ENCODE measurements around the gene ANKRD33.

Gene ANKRD33
- 0 to 0.13 (median 0) reads per million in 9 experiments for total RNA-seq

DNA sequence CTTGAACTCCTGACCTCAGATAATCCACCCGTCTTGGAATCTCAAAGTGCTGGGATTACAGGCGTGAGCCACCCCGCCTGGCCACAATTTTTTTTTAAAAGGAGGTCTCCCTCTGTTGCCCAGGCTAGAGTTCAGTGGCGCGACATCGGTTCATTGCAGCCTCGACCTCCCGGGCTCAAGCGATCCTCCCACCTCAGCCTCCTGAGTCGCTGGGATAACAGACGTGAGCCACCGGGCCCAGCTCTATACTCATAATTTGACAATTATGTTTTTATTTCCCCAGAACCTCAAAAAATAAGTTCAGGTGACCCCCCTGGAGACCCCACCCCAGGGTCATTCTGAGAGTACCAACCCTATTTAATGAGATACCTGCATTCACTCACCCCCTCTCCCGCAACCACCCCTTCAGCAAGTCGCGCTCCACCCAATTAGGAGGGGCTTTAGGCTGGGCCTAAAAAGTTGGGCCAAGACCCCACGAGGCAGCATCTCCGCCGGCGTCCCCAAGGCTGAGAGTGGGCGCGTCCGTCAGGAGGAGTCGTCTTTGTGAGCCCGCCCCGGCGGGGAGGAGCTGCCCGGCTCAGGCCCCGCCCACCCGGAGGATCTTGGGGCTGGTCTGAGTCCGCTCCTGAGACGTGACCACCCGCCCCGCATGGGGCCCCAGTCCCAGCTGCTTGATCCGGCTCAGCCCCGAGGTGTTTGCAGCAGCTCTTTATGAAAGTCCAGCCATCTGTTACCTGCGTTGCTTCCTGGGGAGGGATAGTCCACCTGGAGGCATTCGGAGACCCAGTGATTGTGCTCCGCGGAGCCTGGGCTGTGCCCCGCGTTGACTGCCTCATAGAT, at the start of gene ANKRD33:
TSS of gene ANKRD33 (plus strand) at position 628 of the 840 bp plus-strand sequence. CDS start at position 712, 84 bp downstream.
- DNase-seq (no peak), ATAC-seq (replicated peaks) (no peak)
- H3K27ac Mint-ChIP-seq: no peak within 1 kb of the TSS
- H3K36me3 Mint-ChIP-seq (ENCODE audit: insufficient read depth): no peaks in the 10 kb centered on the region
- no peak within 1 kb of the TSS for H3K4me3 Mint-ChIP-seq
- H3K9me3 Mint-ChIP-seq: no peaks in the 10 kb centered on the region
- peaks cover 7 to 8% of the 10 kb centered on the region in 2 donors for H3K4me1 Mint-ChIP-seq (ENCODE audit: low read depth in 2 of 2)
- H3K27me3 Mint-ChIP-seq: peaks cover 2 to 39% of the 10 kb centered on the region in 2 donors

DNA sequence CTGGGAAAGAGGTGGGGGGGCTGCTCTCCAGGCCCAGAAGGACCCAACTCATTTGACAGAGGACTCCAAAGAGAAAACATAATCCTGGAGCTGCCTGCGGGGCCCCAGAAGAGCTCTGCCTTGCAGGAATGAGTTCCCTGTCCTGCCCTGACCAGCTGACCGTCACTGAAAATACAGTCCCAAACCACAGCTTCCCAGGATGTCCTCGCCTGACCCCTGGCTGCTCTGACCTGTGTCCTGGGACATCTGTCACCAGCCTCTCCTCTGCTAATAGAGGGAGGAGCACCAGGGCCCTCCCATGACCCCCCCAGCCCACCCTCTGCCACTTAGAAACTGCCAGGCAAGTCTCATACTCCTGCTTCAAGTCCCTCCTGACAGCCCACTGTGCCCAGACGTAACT, 49.1 kb upstream of the ANKRD33 start:
- no peak overlapping the region for H3K27ac Mint-ChIP-seq
- no peaks in the 10 kb centered on the region for H3K4me1 Mint-ChIP-seq (ENCODE audit: low read depth in 2 of 2)
- H3K4me3 Mint-ChIP-seq: no peak overlapping the region
- DNase-seq: no peak
- no peaks in the 10 kb centered on the region for H3K9me3 Mint-ChIP-seq
- no peak for ATAC-seq (replicated peaks)
- peaks cover 3% of the 10 kb centered on the region for H3K36me3 Mint-ChIP-seq (ENCODE audit: insufficient read depth)
- peaks cover 64 to 90% of the 10 kb centered on the region in 2 donors for H3K27me3 Mint-ChIP-seq

DNA sequence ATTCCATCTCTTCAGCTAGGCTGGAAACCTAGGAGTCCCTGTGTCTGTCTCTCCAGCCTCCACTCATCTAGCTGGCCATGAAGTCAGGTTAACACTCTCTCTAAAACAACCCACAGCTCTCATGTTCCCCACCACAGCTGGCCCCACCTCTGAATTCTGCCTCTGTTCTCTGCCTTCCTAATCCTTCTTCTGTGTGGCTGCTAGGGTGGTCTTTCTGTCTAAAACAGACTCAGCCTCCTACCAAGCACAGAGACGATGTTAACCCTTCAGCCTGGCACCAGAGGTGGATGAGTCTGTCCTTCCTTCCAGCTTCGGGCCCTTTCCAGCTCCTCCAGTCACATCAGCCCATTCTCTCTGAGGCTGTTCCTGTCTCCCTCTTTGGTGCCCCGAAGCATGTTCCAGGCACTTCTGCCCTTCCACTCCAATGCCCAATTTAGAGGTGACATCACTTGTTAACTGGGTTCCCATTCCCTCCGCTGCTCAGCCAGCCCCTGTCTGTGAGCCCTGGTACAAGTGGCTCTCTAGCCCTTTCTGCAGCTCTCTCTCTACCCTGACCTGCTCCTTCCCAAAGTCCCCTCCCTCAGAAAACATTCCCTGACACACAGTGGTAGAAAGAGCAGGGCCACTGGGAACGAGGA, 48.5 kb upstream of the ANKRD33 start:
- Mint-ChIP-seq H3K36me3 (ENCODE audit: insufficient read depth) (peaks cover 3% of the 10 kb centered on the region), H3K9me3 (no peaks in the 10 kb centered on the region), H3K4me1 (ENCODE audit: low read depth in 2 of 2) (no peaks in the 10 kb centered on the region), H3K27me3 (peaks cover 64 to 90% of the 10 kb centered on the region in 2 donors), H3K4me3 (no peak overlapping the region), H3K27ac (peak overlapping the region in 1 of 2 donors; percentile 1)
- no peak for DNase-seq
- ATAC-seq (replicated peaks): no peak

DNA sequence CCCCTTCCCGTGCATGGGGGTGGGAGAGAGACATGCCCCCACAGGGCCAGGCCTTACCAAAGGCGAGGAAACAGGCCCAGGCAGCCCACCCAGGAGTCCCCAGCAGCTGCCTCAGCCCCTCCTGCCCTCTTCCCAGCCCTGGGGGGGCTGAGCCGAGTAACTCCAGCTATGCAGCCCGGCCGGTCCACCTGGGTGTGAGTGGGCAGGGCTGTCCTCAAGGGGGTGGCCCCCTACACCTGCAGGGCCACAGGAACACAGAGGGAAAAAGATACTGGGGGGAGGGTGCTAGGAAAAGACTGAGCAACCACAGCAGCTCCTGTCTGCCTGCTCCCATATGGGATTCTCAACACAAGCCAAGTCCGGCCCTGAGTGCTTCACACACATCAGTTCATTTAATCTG, 46.9 kb upstream of the ANKRD33 start:
- Mint-ChIP-seq H3K4me1 (ENCODE audit: low read depth in 2 of 2) (peaks cover 0 to under 1% of the 10 kb centered on the region in 2 donors), H3K4me3 (no peak overlapping the region), H3K27ac (no peak overlapping the region), H3K9me3 (no peaks in the 10 kb centered on the region), H3K36me3 (ENCODE audit: insufficient read depth) (peaks cover 3% of the 10 kb centered on the region), H3K27me3 (peaks cover 71 to 97% of the 10 kb centered on the region in 2 donors)
- no peak for ATAC-seq (replicated peaks)
- no peak for DNase-seq

DNA sequence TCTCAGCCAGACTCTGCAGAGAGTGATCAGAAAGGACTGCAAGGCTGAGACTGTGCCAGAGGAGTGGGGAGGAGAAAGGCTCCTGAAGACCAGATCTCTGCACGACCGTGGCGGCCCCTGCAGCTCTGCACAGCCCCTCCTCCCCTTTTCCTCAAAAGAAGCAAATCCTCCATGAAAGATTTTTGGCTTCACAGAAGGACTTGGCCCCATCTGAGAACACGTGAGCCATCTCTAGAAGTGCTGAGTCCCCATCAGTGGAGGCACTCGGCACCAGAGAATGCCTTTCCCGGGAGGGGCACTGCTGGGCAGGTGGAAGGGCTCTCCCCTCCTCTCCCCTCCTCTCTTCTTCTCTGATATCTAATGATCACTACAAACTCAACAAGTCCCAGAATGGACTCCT, 46.2 kb upstream of the ANKRD33 start:
- H3K4me1 Mint-ChIP-seq (ENCODE audit: low read depth in 2 of 2): peaks cover 0 to 4% of the 10 kb centered on the region in 2 donors
- peaks cover 3% of the 10 kb centered on the region for H3K36me3 Mint-ChIP-seq (ENCODE audit: insufficient read depth)
- H3K9me3 Mint-ChIP-seq: no peaks in the 10 kb centered on the region
- no peak overlapping the region for H3K4me3 Mint-ChIP-seq
- DNase-seq (no peak), ATAC-seq (replicated peaks) (no peak)
- no peak overlapping the region for H3K27ac Mint-ChIP-seq
- H3K27me3 Mint-ChIP-seq: peaks cover 78 to 99% of the 10 kb centered on the region in 2 donors

- no peaks in the 10 kb centered on the region for H3K9me3 Mint-ChIP-seq
- no peak for DNase-seq
- peaks cover 2% of the 10 kb centered on the region for H3K36me3 Mint-ChIP-seq (ENCODE audit: insufficient read depth)
- H3K4me1 Mint-ChIP-seq (ENCODE audit: low read depth in 2 of 2): peaks cover 0 to 7% of the 10 kb centered on the region in 2 donors
- no peak for ATAC-seq (replicated peaks)
- H3K27me3 Mint-ChIP-seq: peaks cover 60 to 74% of the 10 kb centered on the region in 2 donors
- H3K4me3 Mint-ChIP-seq: no peak overlapping the region
- no peak overlapping the region for H3K27ac Mint-ChIP-seq
These were observed 43.0 kb upstream of the ANKRD33 start for GRCh38 chr12:51844854-51845253.

- H3K4me3 Mint-ChIP-seq: peak overlapping the region; percentile 49 to 78
- peaks cover 0 to 7% of the 10 kb centered on the region in 2 donors for H3K4me1 Mint-ChIP-seq (ENCODE audit: low read depth in 2 of 2)
- H3K27ac Mint-ChIP-seq: no peak overlapping the region
- DNase-seq: no peak
- H3K36me3 Mint-ChIP-seq (ENCODE audit: insufficient read depth): no peaks in the 10 kb centered on the region
- no peaks in the 10 kb centered on the region for H3K9me3 Mint-ChIP-seq
- H3K27me3 Mint-ChIP-seq: peaks cover 54 to 74% of the 10 kb centered on the region in 2 donors
- ATAC-seq (replicated peaks): no peak
These were observed 42.4 kb upstream of the ANKRD33 start for GRCh38 chr12:51845482-51845881.

DNA sequence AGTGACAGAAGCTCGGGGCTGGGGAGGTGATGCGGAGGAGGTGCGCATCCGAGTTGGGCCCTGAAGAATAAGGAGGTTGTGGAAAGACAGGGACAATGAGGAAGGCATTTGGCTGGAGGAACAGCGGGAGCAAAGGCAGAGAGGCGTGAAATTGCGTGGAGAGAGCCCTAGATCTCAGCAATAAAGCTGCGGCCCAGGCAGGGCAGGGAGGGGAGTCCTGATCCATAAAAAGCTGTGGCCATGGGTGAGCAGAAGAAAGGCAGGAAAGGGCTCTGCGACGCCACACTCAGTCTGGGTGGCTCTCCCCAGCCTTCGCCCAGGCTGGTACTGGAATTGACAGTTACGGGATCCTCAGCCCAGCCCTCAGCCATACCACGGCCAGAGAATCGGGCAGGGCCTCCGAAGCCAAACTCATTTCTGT, 41.6 kb upstream of the ANKRD33 start:
- no peak for DNase-seq
- Mint-ChIP-seq H3K4me1 (ENCODE audit: low read depth in 2 of 2) (peaks cover 2 to 9% of the 10 kb centered on the region in 2 donors), H3K36me3 (ENCODE audit: insufficient read depth) (no peaks in the 10 kb centered on the region), H3K27ac (no peak overlapping the region), H3K27me3 (peaks cover 52 to 75% of the 10 kb centered on the region in 2 donors), H3K4me3 (peak overlapping the region; percentile 63 to 78), H3K9me3 (no peaks in the 10 kb centered on the region)
- no peak for ATAC-seq (replicated peaks)

DNA sequence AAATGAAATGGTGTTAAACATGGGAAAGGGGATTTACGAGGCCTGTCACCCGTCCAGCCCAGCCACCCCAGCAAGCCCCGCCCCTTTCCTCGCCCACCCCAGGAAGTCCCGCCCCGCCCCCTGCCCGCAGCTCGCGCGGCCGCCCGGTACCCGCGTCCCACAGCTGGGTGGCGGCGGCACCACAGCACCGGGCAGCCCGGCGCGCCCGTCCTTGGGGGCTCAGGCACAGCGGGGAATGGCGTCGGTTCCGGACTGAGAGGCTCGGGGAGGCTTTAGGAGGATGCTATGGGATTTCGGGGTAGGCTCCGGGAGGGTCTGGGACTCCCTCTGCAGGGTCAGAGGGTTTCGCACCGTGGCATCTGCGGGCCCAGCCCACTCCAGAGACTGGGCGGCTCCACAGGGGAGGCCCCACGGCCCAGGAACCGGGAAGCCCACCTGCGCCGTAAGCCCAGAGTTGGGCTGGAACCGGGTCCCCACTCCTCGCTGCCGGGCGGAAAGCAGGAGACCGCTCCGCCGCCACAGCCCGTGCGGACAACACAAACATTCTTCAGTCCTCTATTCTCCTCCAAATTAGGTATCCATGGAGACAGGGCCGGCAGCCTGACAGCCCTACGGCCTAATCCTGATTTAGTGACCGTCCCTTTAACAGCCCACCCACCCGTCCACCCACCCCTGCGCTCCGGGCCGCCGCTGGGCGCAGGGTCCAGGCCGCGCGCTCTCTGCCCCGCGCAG, 40.8 kb upstream of the ANKRD33 start:
- Mint-ChIP-seq H3K4me3 (peak overlapping the region; percentile 63 to 78), H3K36me3 (ENCODE audit: insufficient read depth) (no peaks in the 10 kb centered on the region), H3K4me1 (ENCODE audit: low read depth in 2 of 2) (peaks cover 5 to 13% of the 10 kb centered on the region in 2 donors), H3K27me3 (peaks cover 49 to 75% of the 10 kb centered on the region in 2 donors), H3K27ac (no peak overlapping the region), H3K9me3 (no peaks in the 10 kb centered on the region)
- ATAC-seq (replicated peaks): peak; percentile 66
- DNase-seq: peak in 1 of 3 experiments; percentile 9

DNA sequence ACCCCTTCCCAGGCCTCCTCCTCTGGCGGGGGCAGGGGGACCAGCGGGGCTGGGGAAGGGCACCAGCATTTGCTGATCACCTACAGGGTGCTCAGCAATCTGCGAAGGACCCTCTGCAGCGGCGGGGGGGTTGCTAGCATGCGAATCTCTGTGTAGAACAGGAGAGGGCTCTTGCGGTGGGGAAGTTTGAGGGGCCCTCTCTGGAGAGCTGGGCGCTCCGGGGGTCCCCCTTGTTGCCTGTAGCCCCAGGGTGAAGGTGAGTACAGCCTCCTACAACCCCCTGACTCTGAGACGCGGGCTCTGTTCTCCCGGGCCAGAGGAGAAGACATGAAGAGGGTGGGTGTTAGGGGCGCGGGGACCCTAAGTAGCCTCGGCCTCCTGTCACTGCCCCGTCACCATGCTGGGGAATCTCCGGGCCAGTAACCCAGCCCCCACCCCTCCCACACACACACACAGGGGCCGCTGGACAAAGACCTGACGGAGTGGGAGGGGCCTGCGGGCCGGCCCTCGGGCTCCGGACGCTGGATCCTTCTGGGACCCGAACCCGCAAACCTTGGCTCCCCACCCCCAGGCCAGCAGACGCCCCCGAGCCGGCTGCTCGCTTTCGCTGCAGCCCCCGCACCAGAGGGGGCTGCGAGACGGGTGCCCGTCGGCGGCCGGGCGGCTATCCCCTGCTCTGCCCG, 40.1 kb upstream of the ANKRD33 start:
- H3K4me3 Mint-ChIP-seq: peak overlapping the region; percentile 63 to 78
- no peaks in the 10 kb centered on the region for H3K36me3 Mint-ChIP-seq (ENCODE audit: insufficient read depth)
- DNase-seq (peak in 1 of 3 experiments; percentile 11), ATAC-seq (replicated peaks) (peak; percentile 17)
- peaks cover 5 to 13% of the 10 kb centered on the region in 2 donors for H3K4me1 Mint-ChIP-seq (ENCODE audit: low read depth in 2 of 2)
- no peaks in the 10 kb centered on the region for H3K9me3 Mint-ChIP-seq
- H3K27ac Mint-ChIP-seq: no peak overlapping the region
- H3K27me3 Mint-ChIP-seq: peaks cover 50 to 75% of the 10 kb centered on the region in 2 donors

DNA sequence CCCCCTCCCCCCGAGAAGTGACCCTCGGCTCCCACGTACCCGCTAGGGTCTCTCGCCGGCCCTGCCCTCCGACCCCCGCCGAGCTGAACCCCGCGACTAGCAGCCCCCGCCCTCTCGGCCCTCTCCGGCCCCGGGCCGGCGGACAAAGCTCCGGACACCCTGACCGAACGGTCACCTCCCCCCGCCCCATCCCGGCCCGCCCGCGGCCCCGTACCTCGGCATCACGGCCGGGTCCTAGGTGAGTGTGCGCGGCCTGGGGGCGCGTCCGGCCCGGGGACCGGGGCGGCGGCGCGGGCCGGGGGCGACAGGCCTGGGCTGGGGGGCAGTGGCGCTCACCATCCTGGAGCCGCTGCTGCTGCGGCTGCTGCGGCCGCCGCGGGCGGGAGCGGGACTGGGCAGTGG, 39.6 kb upstream of the ANKRD33 start, which contains the start of gene FIGNL2:
TSS of gene FIGNL2 (minus strand) at position 393 of the 402 bp plus-strand sequence. CDS start 26,305 bp downstream, outside the sequence.
- H3K27ac Mint-ChIP-seq: no peak within 1 kb of the TSS
- H3K27me3 Mint-ChIP-seq: peaks cover 50 to 75% of the 10 kb centered on the region in 2 donors
- DNase-seq: no peak
- H3K4me3 Mint-ChIP-seq: peak within 1 kb of the TSS; percentile 63 to 78
- H3K36me3 Mint-ChIP-seq (ENCODE audit: insufficient read depth): no peaks in the 10 kb centered on the region
- H3K4me1 Mint-ChIP-seq (ENCODE audit: low read depth in 2 of 2): peaks cover 5 to 13% of the 10 kb centered on the region in 2 donors
- ATAC-seq (replicated peaks): no peak
- no peaks in the 10 kb centered on the region for H3K9me3 Mint-ChIP-seq

GRCh38 chr12:51848841-51849735, 38.8 kb upstream of the ANKRD33 start:
- no peak overlapping the region for H3K4me3 Mint-ChIP-seq
- ATAC-seq (replicated peaks) (no peak), DNase-seq (no peak)
- no peaks in the 10 kb centered on the region for H3K36me3 Mint-ChIP-seq (ENCODE audit: insufficient read depth)
- H3K27me3 Mint-ChIP-seq: peaks cover 46 to 72% of the 10 kb centered on the region in 2 donors
- H3K9me3 Mint-ChIP-seq: no peaks in the 10 kb centered on the region
- no peak overlapping the region for H3K27ac Mint-ChIP-seq
- H3K4me1 Mint-ChIP-seq (ENCODE audit: low read depth in 2 of 2): peaks cover 5 to 13% of the 10 kb centered on the region in 2 donors

Data from effector memory CD8-positive, alpha-beta T cell (primary cell).